Smooth muscle cell (in vitro differentiated cells): Measurements from ENCODE around the gene MYH7. TPM values are rescaled to one million over a fixed set of nuclear protein-coding genes. Genes with fewer than 3 reads are reported as not detected.

Experiments used
- DNase-seq: peaks from one replicate; lab custom pipeline; 2025; ENCODE audit not compliant: unreplicated experiment; lab: John Stamatoyannopoulos, UW
- H2AFZ ChIP-seq: fragments of 200-600 bp; sonication (generic); 2 replicates; pipeline ENCODE4 v1.6.0; 2016; ENCODE audit warnings: antibody characterized with exemption, low read depth, mild to moderate bottlenecking
- H3F3A ChIP-seq: fragments of 200-600 bp; sonication (generic); 2 replicates; pipeline ENCODE4 v1.6.0; 2017; ENCODE audit warnings: antibody characterized with exemption, low read depth
- H3K27ac ChIP-seq: fragments of 200-600 bp; sonication (generic); 2 replicates; pipeline ENCODE4 v1.5.1; 2016; ENCODE audit warnings: low read depth, mild to moderate bottlenecking
- H3K27me3 ChIP-seq: fragments of 200-600 bp; sonication (generic); 2 replicates; pipeline ENCODE4 v1.6.1; 2016; ENCODE audit warnings: low read depth, mild to moderate bottlenecking
- H3K36me3 ChIP-seq: fragments of 200-600 bp; sonication (generic); 2 replicates; pipeline ENCODE4 v1.5.1; 2016; ENCODE audit warnings: low read depth
- H3K4me1 ChIP-seq: fragments of 200-600 bp; sonication (generic); 2 replicates; pipeline ENCODE4 v1.5.1; 2016; ENCODE audit warnings: low read depth
- H3K4me2 ChIP-seq: fragments of 200-600 bp; sonication (generic); 2 replicates; pipeline ENCODE4 v1.6.0; 2016; ENCODE audit warnings: mild to moderate bottlenecking
- H3K4me3 ChIP-seq: fragments of 200-600 bp; sonication (generic); 2 replicates; pipeline ENCODE4 v1.5.1; 2016; ENCODE audit warnings: mild to moderate bottlenecking
- H3K79me2 ChIP-seq: fragments of 200-600 bp; sonication (generic); 2 replicates; pipeline ENCODE4 v1.6.0; 2016; ENCODE audit warnings: low read depth, mild to moderate bottlenecking
- H3K9ac ChIP-seq: fragments of 200-600 bp; sonication (generic); 2 replicates; pipeline ENCODE4 v1.6.0; 2016; ENCODE audit warnings: low read depth
- H3K9me3 ChIP-seq: fragments of 200-600 bp; sonication (generic); replicated peaks from 2 replicates; pipeline ENCODE4 v1.5.1; 2016; ENCODE audit warnings: low read depth
- H4K20me1 ChIP-seq: fragments of 200-600 bp; sonication (generic); 2 replicates; pipeline ENCODE4 v1.6.0; 2016; ENCODE audit warnings: low read depth
- WGBS: methylation state at CpG from one replicate; pipeline ENCODE4 v1.1.7; 2016; ENCODE audit warnings: low lambda C conversion rate; 5-methylcytosine and 5-hydroxymethylcytosine counted together
- microRNA counts: library from miRNA; unstranded; fragments of <30 nt; microRNA quantifications from one replicate; lab custom pipeline; 2016
- microRNA-seq: library from miRNA; unstranded; fragments of <30 nt; microRNA quantifications from one replicate; pipeline ENCODE4, GENCODE V29; 2016; ENCODE audit warnings: borderline number of aligned reads
- polyA plus RNA-seq: library from polyadenylated mRNA; unstranded; fragments of >200 nt; fragmentation: Nextera tagmentation; extraction: Ambion mirVana; gene quantifications from 2 replicates; pipeline ENCODE4 v1.2.1, GENCODE V29; 2016
- small RNA-seq: library from RNA; depleted of rRNA; stranded (forward); fragments of <200 nt; gene quantifications from one replicate; pipeline ENCODE3, GENCODE V24; 2014
- total RNA-seq: library from RNA; depleted of rRNA; stranded (reverse); fragments of >200 nt; gene quantifications from 2 replicates; pipeline ENCODE4 v1.2.3, GENCODE V29; 2014
- TF ChIP-seq, protein P1 (sequence below): fragments of 200-600 bp; sonication (generic); IDR thresholded peaks from 2 replicates; pipeline ENCODE4 v1.5.1; 2017; ENCODE audit warnings: borderline replicate concordance, mild to moderate bottlenecking, antibody characterized with exemption; ENCODE audit not compliant: insufficient read depth, poor library complexity, severe bottlenecking

Gene MYH7
- total and polyA plus RNA-seq, 2 experiments from 2014 or later, result not detected

- peak overlapping the region; percentile 88 for H3K27ac ChIP-seq
- peaks cover 22% of the 10 kb centered on the region for H3F3A ChIP-seq
- H3K27me3 ChIP-seq, result no peaks in the 10 kb centered on the region
- peak overlapping the region; percentile 62 for H2AFZ ChIP-seq
- peak overlapping the region; percentile 97 for H3K4me2 ChIP-seq
- DNase-seq, result no peak
- peaks cover 41% of the 10 kb centered on the region for H4K20me1 ChIP-seq
- no peaks in the 10 kb centered on the region for H3K36me3 ChIP-seq
- peak overlapping the region; percentile 87 for H3K9ac ChIP-seq
- WGBS, result 6% methylated on average over 17 of the region's 21 CpGs
- TF ChIP-seq, protein P1, sequence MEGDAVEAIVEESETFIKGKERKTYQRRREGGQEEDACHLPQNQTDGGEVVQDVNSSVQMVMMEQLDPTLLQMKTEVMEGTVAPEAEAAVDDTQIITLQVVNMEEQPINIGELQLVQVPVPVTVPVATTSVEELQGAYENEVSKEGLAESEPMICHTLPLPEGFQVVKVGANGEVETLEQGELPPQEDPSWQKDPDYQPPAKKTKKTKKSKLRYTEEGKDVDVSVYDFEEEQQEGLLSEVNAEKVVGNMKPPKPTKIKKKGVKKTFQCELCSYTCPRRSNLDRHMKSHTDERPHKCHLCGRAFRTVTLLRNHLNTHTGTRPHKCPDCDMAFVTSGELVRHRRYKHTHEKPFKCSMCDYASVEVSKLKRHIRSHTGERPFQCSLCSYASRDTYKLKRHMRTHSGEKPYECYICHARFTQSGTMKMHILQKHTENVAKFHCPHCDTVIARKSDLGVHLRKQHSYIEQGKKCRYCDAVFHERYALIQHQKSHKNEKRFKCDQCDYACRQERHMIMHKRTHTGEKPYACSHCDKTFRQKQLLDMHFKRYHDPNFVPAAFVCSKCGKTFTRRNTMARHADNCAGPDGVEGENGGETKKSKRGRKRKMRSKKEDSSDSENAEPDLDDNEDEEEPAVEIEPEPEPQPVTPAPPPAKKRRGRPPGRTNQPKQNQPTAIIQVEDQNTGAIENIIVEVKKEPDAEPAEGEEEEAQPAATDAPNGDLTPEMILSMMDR, result no peak
- peak overlapping the region; percentile 80 for H3K4me3 ChIP-seq
- H3K4me1 ChIP-seq, result peaks cover 43% of the 10 kb centered on the region
- H3K9me3 ChIP-seq, result no peaks in the 10 kb centered on the region
- H3K79me2 ChIP-seq, result peaks cover 49% of the 10 kb centered on the region
These were observed 71.1 kb downstream of the MYH7 start for GRCh38 chr14:23364164-23365035.

MicroRNA genes within 50 kb of the gene (microRNA counts, 767-probe panel; counts per million panel counts)
- microRNA hsa-miR-208a (lab: Ali Mortazavi, UCI) (183 counts per million), microRNA hsa-miR-208b (lab: Ali Mortazavi, UCI) (183 counts per million)

Small RNA genes within 50 kb of the gene (microRNA-seq; reads per million reads assigned to microRNA genes)
- not detected for gene MIR208A
- not detected for gene MIR208B

Small RNA genes within 50 kb of the gene (small RNA-seq; reads per million reads assigned to genes)
- gene MIR208A, result not detected
- gene MIR208B, result not detected

Other genes with a start within 250 kb of the MYH7 start
- gene RNF212B, start 197.7 kb downstream of the MYH7 start, total RNA-seq, result not detected in 2 replicates
- not detected in 2 replicates for gene RNF212B, start 197.7 kb downstream of the MYH7 start, polyA plus RNA-seq
- 5.0 and 5.4 TPM in 2 replicates for gene HOMEZ, start 149.5 kb downstream of the MYH7 start, total RNA-seq
- gene HOMEZ, start 149.5 kb downstream of the MYH7 start, polyA plus RNA-seq, result 4.9 and 5.1 TPM in 2 replicates
- gene PPP1R3E, start 132.8 kb downstream of the MYH7 start, total RNA-seq, result 1.7 and 2.0 TPM in 2 replicates
- 0.71 and 1.5 TPM in 2 replicates for gene PPP1R3E, start 132.8 kb downstream of the MYH7 start, polyA plus RNA-seq
- gene BCL2L2, start 128.8 kb downstream of the MYH7 start, total RNA-seq, result 11.7 and 13.2 TPM in 2 replicates
- 1.6 and 2.0 TPM in 2 replicates for gene BCL2L2, start 128.8 kb downstream of the MYH7 start, polyA plus RNA-seq
- 48.3 and 52.3 TPM in 2 replicates for gene PABPN1, start 114.2 kb downstream of the MYH7 start, total RNA-seq
- 139 and 156 TPM in 2 replicates for gene PABPN1, start 114.2 kb downstream of the MYH7 start, polyA plus RNA-seq
- gene SLC22A17, start 82.8 kb downstream of the MYH7 start, total RNA-seq, result 70.3 and 81.0 TPM in 2 replicates
- gene SLC22A17, start 82.8 kb downstream of the MYH7 start, polyA plus RNA-seq, result 127 and 134 TPM in 2 replicates
- gene EFS, start 70.5 kb downstream of the MYH7 start, total RNA-seq, result 16.2 and 23.9 TPM in 2 replicates
- 41.3 and 43.9 TPM in 2 replicates for gene EFS, start 70.5 kb downstream of the MYH7 start, polyA plus RNA-seq
- not detected in 2 replicates for gene IL25, start 62.9 kb downstream of the MYH7 start, total RNA-seq
- not detected in 2 replicates for gene IL25, start 62.9 kb downstream of the MYH7 start, polyA plus RNA-seq
- not detected in 2 replicates for gene CMTM5, start 58.6 kb downstream of the MYH7 start, total RNA-seq
- 0.59 TPM in 1 of 2 replicates, not detected in the other for gene CMTM5, start 58.6 kb downstream of the MYH7 start, polyA plus RNA-seq
- not detected in 2 replicates for gene MYH6, start 27.4 kb downstream of the MYH7 start, total RNA-seq
- 0.23 and 0.53 TPM in 2 replicates for gene MYH6, start 27.4 kb downstream of the MYH7 start, polyA plus RNA-seq
- gene NGDN, start 34.0 kb upstream of the MYH7 start, total RNA-seq, result 43.2 and 52.0 TPM in 2 replicates
- gene NGDN, start 34.0 kb upstream of the MYH7 start, polyA plus RNA-seq, result 58.0 and 59.6 TPM in 2 replicates
- 0.13 and 0.27 TPM in 2 replicates for gene ZFHX2, start 116.1 kb upstream of the MYH7 start, total RNA-seq
- 1.4 and 1.6 TPM in 2 replicates for gene ZFHX2, start 116.1 kb upstream of the MYH7 start, polyA plus RNA-seq
- 5.7 and 10.2 TPM in 2 replicates for gene THTPA, start 120.6 kb upstream of the MYH7 start, total RNA-seq
- 6.1 and 7.3 TPM in 2 replicates for gene THTPA, start 120.6 kb upstream of the MYH7 start, polyA plus RNA-seq
- 45.4 and 59.3 TPM in 2 replicates for gene AP1G2, start 132.1 kb upstream of the MYH7 start, total RNA-seq
- gene AP1G2, start 132.1 kb upstream of the MYH7 start, polyA plus RNA-seq, result 62.4 and 109 TPM in 2 replicates
- gene JPH4, start 143.1 kb upstream of the MYH7 start, total RNA-seq, result 0.54 and 2.4 TPM in 2 replicates
- gene JPH4, start 143.1 kb upstream of the MYH7 start, polyA plus RNA-seq, result not detected in 2 replicates
- gene DHRS2, start 200.7 kb upstream of the MYH7 start, total RNA-seq, result 0.36 and 3.7 TPM in 2 replicates
- 1.4 and 3.9 TPM in 2 replicates for gene DHRS2, start 200.7 kb upstream of the MYH7 start, polyA plus RNA-seq